GM23248 (cell line): ENCODE data around the gene MAP3K10. TPM values are rescaled to one million over a fixed set of nuclear protein-coding genes. Genes with fewer than 3 reads are reported as not detected.

Source experiments
- DNase-seq: peaks from one replicate; pipeline ENCODE4 v3.0.0-alpha.2; 2015
- H2AFZ ChIP-seq: fragments of 200-600 bp; sonication (generic); 2 replicates; pipeline ENCODE4 v1.6.1; 2016; ENCODE audit warnings: antibody characterized with exemption
- H3F3A ChIP-seq: fragments of 200-600 bp; sonication (generic); 2 replicates; pipeline ENCODE4 v1.6.1; 2016; ENCODE audit warnings: mild to moderate bottlenecking, antibody characterized with exemption, mixed run types; ENCODE audit not compliant: insufficient read depth
- H3K27ac ChIP-seq: fragments of 200-600 bp; sonication (generic); 2 replicates; pipeline ENCODE4 v1.5.1; 2016; ENCODE audit warnings: mild to moderate bottlenecking
- H3K27me3 ChIP-seq: fragments of 200-600 bp; sonication (generic); replicated peaks from 2 replicates; pipeline ENCODE4 v1.6.1; 2016; ENCODE audit warnings: mild to moderate bottlenecking; ENCODE audit not compliant: insufficient read depth
- H3K36me3 ChIP-seq: fragments of 200-600 bp; sonication (generic); 2 replicates; pipeline ENCODE4 v1.6.1; 2016; ENCODE audit warnings: low read depth, mild to moderate bottlenecking
- H3K4me1 ChIP-seq: fragments of 200-600 bp; sonication (generic); 2 replicates; pipeline ENCODE4 v1.6.1; 2016; ENCODE audit warnings: mild to moderate bottlenecking; ENCODE audit not compliant: insufficient read depth
- H3K4me2 ChIP-seq: fragments of 200-600 bp; sonication (generic); one replicate; pipeline ENCODE4 v1.6.1; 2016; ENCODE audit warnings: mild to moderate bottlenecking; ENCODE audit not compliant: unreplicated experiment
- H3K4me3 ChIP-seq: fragments of 200-600 bp; sonication (generic); 2 replicates; pipeline ENCODE4 v1.5.1; 2016; ENCODE audit warnings: mild to moderate bottlenecking
- H3K79me2 ChIP-seq: fragments of 200-600 bp; sonication (generic); 2 replicates; pipeline ENCODE4 v1.6.1; 2016; ENCODE audit warnings: mild to moderate bottlenecking; ENCODE audit not compliant: insufficient read depth
- H3K9ac ChIP-seq: fragments of 200-600 bp; sonication (generic); 2 replicates; pipeline ENCODE4 v1.6.1; 2016; ENCODE audit warnings: mild to moderate bottlenecking
- H3K9me2 ChIP-seq: fragments of 200-600 bp; sonication (generic); 2 replicates; pipeline ENCODE4 v1.6.1; 2016; ENCODE audit warnings: mixed run types, mild to moderate bottlenecking, moderate library complexity; ENCODE audit not compliant: insufficient read depth
- H3K9me3 ChIP-seq: fragments of 200-600 bp; sonication (generic); one replicate; pipeline ENCODE4 v1.6.1; 2017; ENCODE audit warnings: low read depth
- H4K20me1 ChIP-seq: fragments of 200-600 bp; sonication (generic); 2 replicates; pipeline ENCODE4 v1.6.0; 2016; ENCODE audit not compliant: insufficient read depth
- EZH2 ChIP-seq: fragments of 200-600 bp; sonication (generic); IDR thresholded peaks from 2 replicates; pipeline ENCODE4 v1.6.1; 2018; ENCODE audit warnings: antibody characterized with exemption, mild to moderate bottlenecking; ENCODE audit not compliant: insufficient read depth, poor library complexity, severe bottlenecking
- EZH2phosphoT487 ChIP-seq: fragments of 200-600 bp; sonication (generic); IDR thresholded peaks from 2 replicates; pipeline ENCODE4 v1.6.1; 2018; ENCODE audit warnings: antibody characterized with exemption, moderate library complexity, mild to moderate bottlenecking, low read depth; ENCODE audit not compliant: insufficient read depth
- WGBS, 2 experiments: methylation state at CpG; one replicate each; pipeline ENCODE4 v1.1.6; 2015 to 2017; ENCODE audit warnings: low lambda C conversion rate in 2 of 2, low coverage in 1 of 2; ENCODE audit errors: missing lambda C conversion rate in 2 of 2; 5-methylcytosine and 5-hydroxymethylcytosine counted together
- in situ Hi-C: fragments of 300-500 bp; cut with MboI; formaldehyde crosslinking; loops from 2 replicates; pipeline ENCODE4 v1.15.0; 2020
- polyA plus RNA-seq: library from polyadenylated mRNA; unstranded; fragments of >200 nt; fragmentation: Nextera tagmentation; extraction: Ambion mirVana; gene quantifications from 2 replicates; pipeline ENCODE4 v1.2.1, GENCODE V29; 2016
- total RNA-seq: library from RNA; depleted of rRNA; stranded (reverse); fragments of >200 nt; shearing (Covaris generic); gene quantifications from 2 replicates; pipeline ENCODE4 v1.2.3, GENCODE V29; 2014

The MAP3K10 gene
- total and polyA plus RNA-seq, 2 experiments from 2014 or later = 1.8 to 13.1 TPM

- Histone ChIP-seq H3K4me3 (no peak overlapping the region), H4K20me1 (no peaks in the 10 kb centered on the region), H3K27me3 (no peaks in the 10 kb centered on the region), H3K36me3 (peaks cover 6% of the 10 kb centered on the region; the same call in 1 of the 2 replicates), H3K79me2 (no peaks in the 10 kb centered on the region), H3K27ac (no peak overlapping the region), H3K9me2 (no peaks in the 10 kb centered on the region), H3K9me3 (no peaks in the 10 kb centered on the region), H2AFZ (no peak overlapping the region), H3F3A (peaks cover 10% of the 10 kb centered on the region), H3K9ac (no peak overlapping the region), H3K4me1 (peaks cover 10% of the 10 kb centered on the region; the same call in 1 of the 2 replicates), H3K4me2 (no peak overlapping the region)
- in situ Hi-C loops = no loop called here
- 91 to 94% methylated on average over 24 to 30 of the region's 30 CpGs for WGBS, 2 experiments
- TF ChIP-seq EZH2 = no peak
- no peak for DNase-seq
Measured at GRCh38 chr19:40235238-40236025, 44.2 kb downstream of the MAP3K10 start.

DNA sequence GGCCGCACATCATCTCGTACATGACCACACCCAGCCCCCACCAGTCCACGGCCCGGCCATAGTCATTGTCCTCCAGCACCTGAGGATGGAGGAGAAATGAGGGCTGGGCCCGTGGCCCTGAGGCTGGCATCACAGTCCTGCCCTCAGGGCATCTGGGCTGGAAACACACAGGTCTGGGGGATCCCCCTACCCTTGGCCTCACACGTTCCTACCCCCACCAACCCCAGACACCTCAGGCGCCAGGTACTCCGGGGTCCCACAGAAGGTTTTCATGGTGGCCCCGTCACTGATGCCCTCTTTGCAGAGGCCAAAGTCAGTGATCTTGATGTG lies 44.8 kb downstream of the MAP3K10 start:
- Histone ChIP-seq H3K4me1 (peaks cover 6% of the 10 kb centered on the region; the same call in 1 of the 2 replicates), H3K27me3 (no peaks in the 10 kb centered on the region), H2AFZ (no peak overlapping the region), H3F3A (peaks cover 5% of the 10 kb centered on the region), H3K9me3 (no peaks in the 10 kb centered on the region), H3K4me2 (no peak overlapping the region), H4K20me1 (no peaks in the 10 kb centered on the region), H3K4me3 (no peak overlapping the region), H3K9ac (no peak overlapping the region), H3K36me3 (peaks cover 7% of the 10 kb centered on the region; the same call in 1 of the 2 replicates), H3K79me2 (no peaks in the 10 kb centered on the region), H3K27ac (no peak overlapping the region), H3K9me2 (no peaks in the 10 kb centered on the region)
- 82 to 89% methylated on average over 9 of the region's 9 CpGs for WGBS, 2 experiments
- DNase-seq = no peak
- TF ChIP-seq EZH2 = no peak
- TF ChIP-seq EZH2phosphoT487 = no peak
- in situ Hi-C loops = no loop called here

- Histone ChIP-seq H2AFZ (no peak overlapping the region), H3K4me3 (no peak overlapping the region), H3K27me3 (no peaks in the 10 kb centered on the region), H4K20me1 (no peaks in the 10 kb centered on the region), H3K9me2 (no peaks in the 10 kb centered on the region), H3K9me3 (no peaks in the 10 kb centered on the region), H3K79me2 (no peaks in the 10 kb centered on the region), H3K9ac (no peak overlapping the region), H3K36me3 (peaks cover 10% of the 10 kb centered on the region; the same call in 1 of the 2 replicates), H3K4me1 (peaks cover 2% of the 10 kb centered on the region; the same call in 1 of the 2 replicates), H3K27ac (no peak overlapping the region), H3K4me2 (no peak overlapping the region), H3F3A (0 out of 2 replicates have a peak, but pooled peaks cover under 1% of the 10 kb centered on the region)
- 91 to 95% methylated on average over 6 of the region's 6 CpGs for WGBS, 2 experiments
- DNase-seq = no peak
- in situ Hi-C loops = no loop called here
- TF ChIP-seq EZH2 (no peak), EZH2phosphoT487 (no peak)
Measured at GRCh38 chr19:40236366-40236765, 45.1 kb downstream of the MAP3K10 start.

GRCh38 chr19:40237791-40238190 lies 46.6 kb downstream of the MAP3K10 start:
- Histone ChIP-seq H3K9ac (no peak overlapping the region), H3K27ac (no peak overlapping the region), H3K9me3 (no peaks in the 10 kb centered on the region), H3K79me2 (0 out of 2 replicates have a peak, but pooled peaks cover 3% of the 10 kb centered on the region), H3K36me3 (peaks cover 10% of the 10 kb centered on the region; the same call in 1 of the 2 replicates), H3K4me3 (no peak overlapping the region), H3K4me1 (no peaks in the 10 kb centered on the region), H3K27me3 (no peaks in the 10 kb centered on the region), H3K4me2 (no peak overlapping the region), H3F3A (no peaks in the 10 kb centered on the region), H2AFZ (no peak overlapping the region), H3K9me2 (no peaks in the 10 kb centered on the region), H4K20me1 (no peaks in the 10 kb centered on the region)
- TF ChIP-seq EZH2 = no peak
- TF ChIP-seq EZH2phosphoT487 = no peak
- in situ Hi-C loops = no loop called here
- WGBS, 2 experiments = 93% methylated on average over 14 of the region's 14 CpGs
- DNase-seq = no peak
